OCI-LY7 (cell line): ENCODE results near the gene EPAS1. TPM values are rescaled to one million over a fixed set of nuclear protein-coding genes. Genes with fewer than 3 reads are reported as not detected.

Source experiments
- BruUV-seq: library from RNA; stranded (reverse); fragments of 400-500 nt; replicated peaks from 2 replicates; lab custom pipeline; 2021; lab: Mats Ljungman, UMichigan
- CTCF ChIA-PET: fragments of 300-600 bp; sonication (Branson Sonifier 250); formaldehyde crosslinking; loops from one replicate; lab custom pipeline; 2022; ENCODE audit warnings: antibody characterized with exemption; ENCODE audit not compliant: unreplicated experiment; lab: Charles Lee
- POLR2A ChIA-PET: fragments of 300-600 bp; sonication (Branson Sonifier 250); formaldehyde crosslinking; loops from one replicate; lab custom pipeline; 2022; ENCODE audit warnings: antibody characterized with exemption; lab: Charles Lee
- DNase-seq: peaks from one replicate; pipeline ENCODE4 v3.0.0-alpha.2; 2015; ENCODE audit warnings: low spot score
- H2AFZ ChIP-seq: fragments of 200-600 bp; sonication (generic), shearing (Covaris generic); 2 replicates; pipeline ENCODE4 v1.6.1; 2014; ENCODE audit warnings: mild to moderate bottlenecking, antibody characterized with exemption, low read length, moderate library complexity
- H3K27ac ChIP-seq: fragments of 200-600 bp; sonication (generic); 2 replicates; pipeline ENCODE4 v1.5.1; 2014; ENCODE audit warnings: mixed run types, low read depth, mild to moderate bottlenecking, moderate library complexity, low read length, inconsistent platforms; ENCODE audit not compliant: poor library complexity, severe bottlenecking
- H3K36me3 ChIP-seq: fragments of 200-600 bp; sonication (generic); 2 replicates; pipeline ENCODE4 v1.6.1; 2014; ENCODE audit warnings: mild to moderate bottlenecking, antibody characterized with exemption, low read length, moderate library complexity, mixed read lengths; ENCODE audit not compliant: insufficient read depth
- H3K4me1 ChIP-seq: fragments of 200-600 bp; sonication (generic); 2 replicates; pipeline ENCODE4 v1.5.1; 2014; ENCODE audit warnings: mild to moderate bottlenecking, low read length; ENCODE audit not compliant: insufficient read depth, poor library complexity, severe bottlenecking
- H3K4me2 ChIP-seq: fragments of 200-600 bp; sonication (generic); 2 replicates; pipeline ENCODE4 v1.6.1; 2014; ENCODE audit warnings: mild to moderate bottlenecking, low read length
- H3K4me3 ChIP-seq: fragments of 200-600 bp; sonication (generic); 2 replicates; pipeline ENCODE4 v1.5.1; 2014; ENCODE audit warnings: mild to moderate bottlenecking, low read depth, low read length; ENCODE audit not compliant: poor library complexity, severe bottlenecking
- H3K79me2 ChIP-seq: fragments of 200-600 bp; sonication (generic); 2 replicates; pipeline ENCODE4 v1.6.1; 2016; ENCODE audit warnings: low read depth, mild to moderate bottlenecking, low read length, moderate library complexity, mixed read lengths; ENCODE audit not compliant: insufficient read depth
- H3K9me2 ChIP-seq: fragments of 200-600 bp; sonication (generic); 2 replicates; pipeline ENCODE4 v1.6.1; 2016; ENCODE audit warnings: mild to moderate bottlenecking, low read length, mixed read lengths; ENCODE audit not compliant: insufficient read depth
- H3K9me3 ChIP-seq: fragments of 200-600 bp; sonication (generic); 2 replicates; pipeline ENCODE4 v1.6.1; 2014; ENCODE audit warnings: mild to moderate bottlenecking, mixed run types, low read length, mixed read lengths
- H4K20me1 ChIP-seq: fragments of 200-600 bp; sonication (generic); 2 replicates; pipeline ENCODE4 v1.6.1; 2014; ENCODE audit warnings: mild to moderate bottlenecking, antibody characterized with exemption, low read length, moderate library complexity, mixed read lengths; ENCODE audit not compliant: insufficient read depth
- EZH2phosphoT487 ChIP-seq: fragments of 200-600 bp; sonication (generic); IDR thresholded peaks from 2 replicates; pipeline ENCODE4 v1.6.1; 2018; ENCODE audit warnings: low read depth, borderline replicate concordance, mild to moderate bottlenecking, mixed run types, antibody characterized with exemption, low read length, moderate library complexity, mixed read lengths
- intact Hi-C: fragments of 100-400 bp; cut with micrococcal nuclease; formaldehyde crosslinking; loops from one replicate; pipeline ENCODE4 v1.10.0; 2022; ENCODE audit not compliant: unreplicated experiment
- total RNA-seq, 2 experiments: library from RNA; depleted of rRNA in 1 of 2; stranded (reverse); fragments of >200 nt in 1 of 2; shearing (Covaris generic) in 1 of 2; gene quantifications; 2 replicates each; pipeline ENCODE4 v1.2.3, GENCODE V29; 2014 to 2022
- TF ChIP-seq, protein P1 (sequence below): fragments of 200-600 bp; sonication (generic); conservative IDR thresholded peaks from 2 replicates; pipeline ENCODE4 v1.5.1; 2014; ENCODE audit warnings: mild to moderate bottlenecking, antibody characterized with exemption, low read length, moderate library complexity, mixed read lengths

The EPAS1 gene
- total RNA-seq, 2 experiments from 2014 or later, result 0.74 TPM; not detected in 1

DNA sequence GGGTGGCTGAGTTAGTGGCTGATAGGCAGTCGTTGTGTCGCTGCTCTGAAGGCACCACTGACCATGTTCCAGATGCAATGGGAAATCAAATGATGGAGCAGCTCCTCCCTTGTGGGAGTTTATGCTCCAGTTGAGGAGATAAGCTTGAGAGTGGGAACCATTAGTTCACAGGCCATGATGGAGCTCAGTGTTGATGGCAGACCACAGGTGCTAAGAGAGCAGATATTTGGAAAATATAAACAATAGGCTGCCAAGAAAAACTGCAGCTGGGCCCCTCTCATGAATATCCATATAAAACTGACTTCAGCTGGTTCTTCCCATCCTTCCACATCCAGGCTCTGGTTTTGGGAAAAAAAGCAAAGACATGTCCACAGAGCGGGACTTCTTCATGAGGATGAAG lies 63.1 kb downstream of the EPAS1 start:
- POLR2A ChIA-PET, result no interaction called here
- Histone ChIP-seq H3K4me2 (no peak overlapping the region), H4K20me1 (no peaks in the 10 kb centered on the region), H3K27ac (no peak overlapping the region), H3K79me2 (no peaks in the 10 kb centered on the region), H2AFZ (no peak overlapping the region), H3K4me1 (no peaks in the 10 kb centered on the region), H3K9me3 (no peaks in the 10 kb centered on the region), H3K36me3 (no peaks in the 10 kb centered on the region), H3K9me2 (no peaks in the 10 kb centered on the region), H3K4me3 (no peak overlapping the region)
- DNase-seq, result no peak
- CTCF ChIA-PET, result no interaction called here
- intact Hi-C loops, result loop anchor here (10.0 kb wide), 3 partner anchors 166 to 716 kb away; no protein-coding TSS in a partner anchor
- no peak for TF ChIP-seq EZH2phosphoT487
- TF ChIP-seq, protein P1, sequence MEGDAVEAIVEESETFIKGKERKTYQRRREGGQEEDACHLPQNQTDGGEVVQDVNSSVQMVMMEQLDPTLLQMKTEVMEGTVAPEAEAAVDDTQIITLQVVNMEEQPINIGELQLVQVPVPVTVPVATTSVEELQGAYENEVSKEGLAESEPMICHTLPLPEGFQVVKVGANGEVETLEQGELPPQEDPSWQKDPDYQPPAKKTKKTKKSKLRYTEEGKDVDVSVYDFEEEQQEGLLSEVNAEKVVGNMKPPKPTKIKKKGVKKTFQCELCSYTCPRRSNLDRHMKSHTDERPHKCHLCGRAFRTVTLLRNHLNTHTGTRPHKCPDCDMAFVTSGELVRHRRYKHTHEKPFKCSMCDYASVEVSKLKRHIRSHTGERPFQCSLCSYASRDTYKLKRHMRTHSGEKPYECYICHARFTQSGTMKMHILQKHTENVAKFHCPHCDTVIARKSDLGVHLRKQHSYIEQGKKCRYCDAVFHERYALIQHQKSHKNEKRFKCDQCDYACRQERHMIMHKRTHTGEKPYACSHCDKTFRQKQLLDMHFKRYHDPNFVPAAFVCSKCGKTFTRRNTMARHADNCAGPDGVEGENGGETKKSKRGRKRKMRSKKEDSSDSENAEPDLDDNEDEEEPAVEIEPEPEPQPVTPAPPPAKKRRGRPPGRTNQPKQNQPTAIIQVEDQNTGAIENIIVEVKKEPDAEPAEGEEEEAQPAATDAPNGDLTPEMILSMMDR, result no peak
- no TSS peak for BruUV-seq

DNA sequence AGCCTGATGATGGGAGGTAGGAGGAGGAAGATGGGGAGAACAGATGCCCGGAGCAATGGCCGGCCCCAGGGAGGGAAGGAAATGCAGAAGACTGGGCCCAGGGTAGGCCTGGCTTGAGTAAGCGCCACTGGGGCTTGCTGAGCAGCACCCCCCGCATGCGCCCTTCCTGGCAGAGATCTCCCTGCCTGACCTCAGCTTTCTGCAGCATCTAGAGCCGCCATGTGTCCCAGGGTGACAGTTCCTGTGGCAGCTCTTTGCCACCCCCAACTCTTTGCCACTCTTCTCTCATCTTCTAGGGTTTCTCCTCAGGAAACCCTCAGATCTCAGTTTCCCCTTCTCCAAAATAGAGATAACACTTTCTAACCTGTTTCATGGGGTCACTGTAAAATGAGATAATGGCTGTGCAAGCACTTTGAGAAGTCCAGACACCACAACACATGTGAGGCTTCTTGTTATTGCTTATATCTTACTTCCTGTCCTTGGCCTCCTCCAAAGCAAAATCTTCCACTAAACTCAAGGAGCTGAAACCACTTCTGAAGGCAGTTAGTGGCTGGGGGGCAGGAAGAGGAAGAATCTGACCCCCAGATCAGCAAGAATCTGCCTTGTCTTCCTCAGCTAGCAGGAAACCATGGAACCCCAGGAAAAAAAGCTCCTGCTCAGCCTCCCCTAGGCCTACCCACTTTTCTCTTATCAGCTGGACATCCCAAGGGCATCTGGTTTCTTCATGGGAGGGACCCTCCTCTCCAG lies 64.9 kb downstream of the EPAS1 start:
- Histone ChIP-seq H3K79me2 (no peaks in the 10 kb centered on the region), H3K4me3 (no peak overlapping the region), H3K27ac (no peak overlapping the region), H2AFZ (no peak overlapping the region), H3K9me2 (no peaks in the 10 kb centered on the region), H3K4me1 (no peaks in the 10 kb centered on the region), H3K9me3 (no peaks in the 10 kb centered on the region), H4K20me1 (no peaks in the 10 kb centered on the region), H3K36me3 (no peaks in the 10 kb centered on the region), H3K4me2 (no peak overlapping the region)
- DNase-seq, result no peak
- intact Hi-C loops, result loop anchor here (10.0 kb wide), 3 partner anchors 167 to 717 kb away; no protein-coding TSS in a partner anchor
- ChIA-PET CTCF (interaction anchor here (0.6 kb wide), 1 partner anchor 9 kb away, joined by 3 read pairs; no protein-coding TSS in a partner anchor), POLR2A (interaction anchor here (0.6 kb wide), 2 partner anchors 69 to 1237 kb away, joined by 3 read pairs; no protein-coding TSS in a partner anchor)
- TF ChIP-seq EZH2phosphoT487, result no peak
- TF ChIP-seq, protein P1, result no peak
- no TSS peak for BruUV-seq

DNA sequence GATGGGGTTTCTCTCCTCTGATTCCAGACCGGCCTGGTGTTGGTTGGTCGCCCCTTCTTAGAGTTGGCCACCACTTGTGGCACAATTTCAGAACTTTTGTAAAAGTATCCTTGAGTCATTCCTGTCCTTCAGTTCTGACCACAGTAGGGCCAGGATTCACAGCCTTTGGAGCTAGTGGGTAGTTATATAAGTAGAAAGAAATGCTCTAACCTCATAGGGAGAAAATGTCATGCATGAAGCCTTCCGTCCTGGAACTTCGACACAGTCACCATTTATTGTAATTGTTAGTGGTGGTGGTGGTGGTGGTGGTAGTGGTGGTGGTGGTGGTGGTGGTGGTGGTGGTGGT lies 65.4 kb downstream of the EPAS1 start:
- H3K9me2 ChIP-seq, result no peaks in the 10 kb centered on the region
- CTCF ChIA-PET, result no interaction called here
- no peaks in the 10 kb centered on the region for H3K79me2 ChIP-seq
- no peaks in the 10 kb centered on the region for H3K4me1 ChIP-seq
- POLR2A ChIA-PET, result interaction anchor here (0.6 kb wide), 1 partner anchor 1237 kb away, joined by 3 read pairs; no protein-coding TSS in a partner anchor
- no peak for TF ChIP-seq EZH2phosphoT487
- TF ChIP-seq, protein P1, result no peak
- no peaks in the 10 kb centered on the region for H3K9me3 ChIP-seq
- no peak overlapping the region for H2AFZ ChIP-seq
- H3K36me3 ChIP-seq, result no peaks in the 10 kb centered on the region
- no peak overlapping the region for H3K27ac ChIP-seq
- H3K4me2 ChIP-seq, result no peak overlapping the region
- no TSS peak for BruUV-seq
- no peak overlapping the region for H3K4me3 ChIP-seq
- no peak for DNase-seq
- no peaks in the 10 kb centered on the region for H4K20me1 ChIP-seq
- intact Hi-C loops, result loop anchor here (10.0 kb wide), 3 partner anchors 168 to 718 kb away; no protein-coding TSS in a partner anchor
